ENCODE measurements around the gene WASHC3. TPM values are rescaled to one million over a fixed set of nuclear protein-coding genes. Genes with fewer than 3 reads are reported as not detected.

Gene WASHC3
- total and polyA plus RNA-seq, 4 donors: 22.4 to 51.4 (median 25.8) TPM

DNA sequence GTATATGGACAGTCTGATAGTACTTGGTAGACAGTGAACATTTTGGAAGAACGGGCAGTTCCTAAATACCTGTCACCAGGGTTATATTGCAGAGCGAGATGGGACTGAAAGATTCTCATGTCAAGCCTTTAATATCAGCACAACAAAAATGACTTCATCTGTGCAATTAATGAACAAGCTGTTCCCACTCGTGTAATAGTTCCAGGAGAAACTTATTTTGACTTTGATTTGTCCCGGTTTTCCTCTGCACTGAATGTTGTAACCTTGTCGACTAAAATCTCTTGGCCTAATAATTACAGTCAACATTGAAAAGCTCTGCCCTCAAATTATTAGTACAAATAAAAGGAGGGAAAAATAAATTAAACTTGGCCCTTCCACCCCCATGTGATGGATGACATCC lies 79.5 kb downstream of the WASHC3 start:
- H3K4me3 ChIP-seq (ENCODE audit: low read depth in 1 of 3, low read length in 3 of 3): no peak overlapping the region
- no peaks in the 10 kb centered on the region for H3K36me3 ChIP-seq (ENCODE audit: control insufficient read depth in 4 of 4, insufficient read depth in 3 of 4, low read depth in 1 of 4, low read length in 3 of 4)
- no peak overlapping the region for H3K9ac ChIP-seq (ENCODE audit: low read depth in 1 of 2, low read length in 2 of 2)
- no peaks in the 10 kb centered on the region for H3K9me3 ChIP-seq (ENCODE audit: control insufficient read depth in 4 of 4, low read length in 3 of 4)
- 87% methylated on average over 5 of the region's 5 CpGs for WGBS
- no peak overlapping the region for H3K27ac ChIP-seq (ENCODE audit: low read depth in 1 of 2, low read length in 2 of 2)
- TF ChIP-seq, protein P1, sequence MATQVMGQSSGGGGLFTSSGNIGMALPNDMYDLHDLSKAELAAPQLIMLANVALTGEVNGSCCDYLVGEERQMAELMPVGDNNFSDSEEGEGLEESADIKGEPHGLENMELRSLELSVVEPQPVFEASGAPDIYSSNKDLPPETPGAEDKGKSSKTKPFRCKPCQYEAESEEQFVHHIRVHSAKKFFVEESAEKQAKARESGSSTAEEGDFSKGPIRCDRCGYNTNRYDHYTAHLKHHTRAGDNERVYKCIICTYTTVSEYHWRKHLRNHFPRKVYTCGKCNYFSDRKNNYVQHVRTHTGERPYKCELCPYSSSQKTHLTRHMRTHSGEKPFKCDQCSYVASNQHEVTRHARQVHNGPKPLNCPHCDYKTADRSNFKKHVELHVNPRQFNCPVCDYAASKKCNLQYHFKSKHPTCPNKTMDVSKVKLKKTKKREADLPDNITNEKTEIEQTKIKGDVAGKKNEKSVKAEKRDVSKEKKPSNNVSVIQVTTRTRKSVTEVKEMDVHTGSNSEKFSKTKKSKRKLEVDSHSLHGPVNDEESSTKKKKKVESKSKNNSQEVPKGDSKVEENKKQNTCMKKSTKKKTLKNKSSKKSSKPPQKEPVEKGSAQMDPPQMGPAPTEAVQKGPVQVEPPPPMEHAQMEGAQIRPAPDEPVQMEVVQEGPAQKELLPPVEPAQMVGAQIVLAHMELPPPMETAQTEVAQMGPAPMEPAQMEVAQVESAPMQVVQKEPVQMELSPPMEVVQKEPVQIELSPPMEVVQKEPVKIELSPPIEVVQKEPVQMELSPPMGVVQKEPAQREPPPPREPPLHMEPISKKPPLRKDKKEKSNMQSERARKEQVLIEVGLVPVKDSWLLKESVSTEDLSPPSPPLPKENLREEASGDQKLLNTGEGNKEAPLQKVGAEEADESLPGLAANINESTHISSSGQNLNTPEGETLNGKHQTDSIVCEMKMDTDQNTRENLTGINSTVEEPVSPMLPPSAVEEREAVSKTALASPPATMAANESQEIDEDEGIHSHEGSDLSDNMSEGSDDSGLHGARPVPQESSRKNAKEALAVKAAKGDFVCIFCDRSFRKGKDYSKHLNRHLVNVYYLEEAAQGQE (IDR thresholded peaks at IDR 0.05): no peak
- no peak for TF ChIP-seq FOXA2 (IDR thresholded peaks at IDR 0.05)
- no peak for TF ChIP-seq FOXA1 (IDR thresholded peaks at IDR 0.05)
- no peak for TF ChIP-seq HNF4A (conservative IDR thresholded peaks at IDR 0.05)
- TF ChIP-seq SP1 (IDR thresholded peaks at IDR 0.05): no peak
- no peak for TF ChIP-seq RAD21 (IDR thresholded peaks at IDR 0.05)
- no peak for TF ChIP-seq RXRA (IDR thresholded peaks at IDR 0.05)
- no peak for TF ChIP-seq GABPA (IDR thresholded peaks at IDR 0.05 in 1 of 2, conservative IDR thresholded peaks at IDR 0.05 in 1 of 2)
- no peak for TF ChIP-seq JUND (IDR thresholded peaks at IDR 0.05)
- TF ChIP-seq, protein P2, sequence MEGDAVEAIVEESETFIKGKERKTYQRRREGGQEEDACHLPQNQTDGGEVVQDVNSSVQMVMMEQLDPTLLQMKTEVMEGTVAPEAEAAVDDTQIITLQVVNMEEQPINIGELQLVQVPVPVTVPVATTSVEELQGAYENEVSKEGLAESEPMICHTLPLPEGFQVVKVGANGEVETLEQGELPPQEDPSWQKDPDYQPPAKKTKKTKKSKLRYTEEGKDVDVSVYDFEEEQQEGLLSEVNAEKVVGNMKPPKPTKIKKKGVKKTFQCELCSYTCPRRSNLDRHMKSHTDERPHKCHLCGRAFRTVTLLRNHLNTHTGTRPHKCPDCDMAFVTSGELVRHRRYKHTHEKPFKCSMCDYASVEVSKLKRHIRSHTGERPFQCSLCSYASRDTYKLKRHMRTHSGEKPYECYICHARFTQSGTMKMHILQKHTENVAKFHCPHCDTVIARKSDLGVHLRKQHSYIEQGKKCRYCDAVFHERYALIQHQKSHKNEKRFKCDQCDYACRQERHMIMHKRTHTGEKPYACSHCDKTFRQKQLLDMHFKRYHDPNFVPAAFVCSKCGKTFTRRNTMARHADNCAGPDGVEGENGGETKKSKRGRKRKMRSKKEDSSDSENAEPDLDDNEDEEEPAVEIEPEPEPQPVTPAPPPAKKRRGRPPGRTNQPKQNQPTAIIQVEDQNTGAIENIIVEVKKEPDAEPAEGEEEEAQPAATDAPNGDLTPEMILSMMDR (IDR thresholded peaks at IDR 0.05; ENCODE audit: low read depth, low read length, missing input control): no peak
- TF ChIP-seq YY1 (IDR thresholded peaks at IDR 0.05): no peak
- no peaks in the 10 kb centered on the region for H3K27me3 ChIP-seq (ENCODE audit: control insufficient read depth in 4 of 4, insufficient read depth in 4 of 4, low read length in 3 of 4)
- DNase-seq (ENCODE audit: low spot score): no peak
- no peaks in the 10 kb centered on the region for H3K4me1 ChIP-seq (ENCODE audit: control insufficient read depth in 4 of 4, insufficient read depth in 4 of 4, low read length in 3 of 4)

DNA sequence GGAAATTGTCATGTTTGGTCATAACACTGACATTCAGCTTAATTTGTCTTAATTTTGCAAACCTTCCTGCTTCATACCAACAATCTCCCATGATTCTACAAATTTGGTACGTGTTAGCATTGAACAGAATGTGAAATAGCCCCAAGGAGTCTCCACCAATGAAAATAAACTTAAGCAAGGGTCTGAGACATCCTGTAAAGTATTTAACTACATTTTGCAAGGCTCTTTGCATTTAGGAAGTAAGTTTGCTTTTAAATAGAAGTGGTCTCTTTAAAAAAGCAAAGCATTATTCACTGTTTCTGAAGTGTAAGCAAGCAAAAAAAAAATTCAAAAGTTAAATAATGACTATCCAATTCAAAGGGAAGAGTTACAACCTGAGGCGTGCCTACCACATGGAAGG lies 79.9 kb downstream of the WASHC3 start:
- TF ChIP-seq, protein P3, sequence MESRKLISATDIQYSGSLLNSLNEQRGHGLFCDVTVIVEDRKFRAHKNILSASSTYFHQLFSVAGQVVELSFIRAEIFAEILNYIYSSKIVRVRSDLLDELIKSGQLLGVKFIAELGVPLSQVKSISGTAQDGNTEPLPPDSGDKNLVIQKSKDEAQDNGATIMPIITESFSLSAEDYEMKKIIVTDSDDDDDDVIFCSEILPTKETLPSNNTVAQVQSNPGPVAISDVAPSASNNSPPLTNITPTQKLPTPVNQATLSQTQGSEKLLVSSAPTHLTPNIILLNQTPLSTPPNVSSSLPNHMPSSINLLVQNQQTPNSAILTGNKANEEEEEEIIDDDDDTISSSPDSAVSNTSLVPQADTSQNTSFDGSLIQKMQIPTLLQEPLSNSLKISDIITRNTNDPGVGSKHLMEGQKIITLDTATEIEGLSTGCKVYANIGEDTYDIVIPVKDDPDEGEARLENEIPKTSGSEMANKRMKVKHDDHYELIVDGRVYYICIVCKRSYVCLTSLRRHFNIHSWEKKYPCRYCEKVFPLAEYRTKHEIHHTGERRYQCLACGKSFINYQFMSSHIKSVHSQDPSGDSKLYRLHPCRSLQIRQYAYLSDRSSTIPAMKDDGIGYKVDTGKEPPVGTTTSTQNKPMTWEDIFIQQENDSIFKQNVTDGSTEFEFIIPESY (IDR thresholded peaks at IDR 0.05): no peak
- no peak for TF ChIP-seq HNF4A (conservative IDR thresholded peaks at IDR 0.05)
- no peak overlapping the region for H3K27ac ChIP-seq (ENCODE audit: low read depth in 1 of 2, low read length in 2 of 2)
- no peak overlapping the region for H3K9ac ChIP-seq (ENCODE audit: low read depth in 1 of 2, low read length in 2 of 2)
- H3K4me3 ChIP-seq (ENCODE audit: low read depth in 1 of 3, low read length in 3 of 3): no peak overlapping the region
- no peaks in the 10 kb centered on the region for H3K9me3 ChIP-seq (ENCODE audit: control insufficient read depth in 4 of 4, low read length in 3 of 4)
- H3K36me3 ChIP-seq (ENCODE audit: control insufficient read depth in 4 of 4, insufficient read depth in 3 of 4, low read depth in 1 of 4, low read length in 3 of 4): no peaks in the 10 kb centered on the region
- no peaks in the 10 kb centered on the region for H3K4me1 ChIP-seq (ENCODE audit: control insufficient read depth in 4 of 4, insufficient read depth in 4 of 4, low read length in 3 of 4)
- 36% methylated on average over 2 of the region's 2 CpGs for WGBS
- DNase-seq (ENCODE audit: low spot score): no peak
- H3K27me3 ChIP-seq (ENCODE audit: control insufficient read depth in 4 of 4, insufficient read depth in 4 of 4, low read length in 3 of 4): no peaks in the 10 kb centered on the region

Measured in liver (tissue), 9 donors.